Adrenal gland (tissue), 12 donors: ENCODE measurements around the gene MAP3K19. TPM values are rescaled to one million over a fixed set of nuclear protein-coding genes. Genes with fewer than 3 reads are reported as not detected.

Experiments used
- DNase-seq, 7 donors: peaks; one replicate each; pipeline ENCODE4 v3.0.0-alpha.2; 2019 to 2020
- H3K27ac ChIP-seq, 5 donors: fragments of 200-600 bp; sonication (generic) in 4 of 5; 1 replicate in 3 of 5; 2 replicates in 2 of 5; pipeline versions ENCODE4 v1.5.1 to v1.8.0; 2016 to 2020; ENCODE audit warnings: mild to moderate bottlenecking in 1 of 5
- H3K27me3 ChIP-seq: fragments of 200-600 bp; 2 replicates; pipeline ENCODE4 v1.8.0; 2021
- H3K36me3 ChIP-seq, 2 donors: fragments of 200-600 bp; replicated peaks in 1 of 2; 1 replicate in 1 of 2; 2 replicates in 1 of 2; pipeline versions ENCODE4 v1.5.1 to v1.8.0; 2018 to 2022
- H3K4me1 ChIP-seq, 2 donors: fragments of 200-600 bp; replicated peaks in 1 of 2; 1 replicate in 1 of 2; 2 replicates in 1 of 2; pipeline versions ENCODE4 v1.5.1 to v1.8.0; 2018 to 2021
- H3K4me3 ChIP-seq, 4 donors: fragments of 200-600 bp; sonication (generic) in 3 of 4; one replicate each; pipeline ENCODE4 v1.5.1; 2016 to 2018
- H3K9me3 ChIP-seq, 3 donors: fragments of 200-600 bp; sonication (generic) in 1 of 3; replicated peaks in 1 of 3; 1 replicate in 2 of 3; 2 replicates in 1 of 3; pipeline versions ENCODE4 v1.5.1 to v1.8.0; 2016 to 2021
- CTCF ChIP-seq, 6 experiments: fragments of 450-650 bp in 4 of 6; fragments of 200-600 bp in 2 of 6; sonication (generic) in 1 of 6; IDR thresholded peaks; 1 replicate in 5 of 6; 2 replicates in 1 of 6; pipeline versions ENCODE4 v1.5.1 to v1.8.0; 2016 to 2021; ENCODE audit warnings: antibody characterized with exemption in 6 of 6, mild to moderate bottlenecking in 2 of 6, moderate library complexity in 1 of 6
- POLR2A ChIP-seq, 2 donors: fragments of 450-650 bp; IDR thresholded peaks; one replicate each; pipeline ENCODE4 v1.6.1; 2017; ENCODE audit warnings: antibody characterized with exemption in 2 of 2, mild to moderate bottlenecking in 2 of 2, moderate library complexity in 1 of 2
- whole genome bisulfite sequencing, 4 donors: extraction: QIAGEN DNeasy Blood & Tissue Kit in 2 of 4; methylation state at CpG; one replicate each; pipeline versions ENCODE4 v1.1.5 to v1.1.7; 2013 to 2017; 5-methylcytosine and 5-hydroxymethylcytosine counted together
- intact Hi-C, 2 donors: fragments of 100-400 bp; cut with DNase I; formaldehyde crosslinking; loops; one replicate each; pipeline versions ENCODE4 v1.14.1 to v1.15.0; 2022 to 2023
- polyA plus RNA-seq, 3 donors: library from polyadenylated mRNA; stranded (reverse); fragments of 200-250 nt in 2 of 3; fragments of 350-450 nt in 1 of 3; fragmentation: Illumina TruSeq in 1 of 3; extraction: RNeasy Lipid Tissue Mini Kit (QIAGEN cat#74804) in 1 of 3; gene quantifications; one replicate each; pipeline ENCODE4 v1.2.3, GENCODE V29; 2013 to 2014
- total RNA-seq, 9 donors: library from RNA; depleted of rRNA in 4 of 9; stranded (reverse); fragments of >200 nt in 4 of 9; fragments of 120-200 nt in 1 of 9; fragmentation: NEBNext Ultra II Directional in 1 of 9; extraction: Animal tissue kit (Norgen Biotek cat#: 25700) in 1 of 9; gene quantifications; one replicate each; pipeline versions ENCODE4 v1.1.0 to v1.2.4, GENCODE V29; 2013 to 2023
- donor health status: healthy with polysubstance abuse.
- donor health status: Bipolar disorder and iron deficiency.
- donor health status: DM: yes; HTN: yes; CAD: no.
- donor health status: DM: no; HTN: no; CAD: no.
- donor health status: DM: no; HTN: no; CAD: no.
- donor health status: DM: yes; HTN: yes; CAD: no.

The MAP3K19 gene
- total and polyA plus RNA-seq, 12 donors: not detected

GRCh38 chr2:134927195-134927594, 120.1 kb downstream of the MAP3K19 start:
- no peaks in the 10 kb centered on the region for H3K9me3 ChIP-seq
- peak overlapping the region in 1 of 5 donors; percentile 24 for H3K27ac ChIP-seq
- H3K27me3 ChIP-seq: no peaks in the 10 kb centered on the region
- 48 to 60% (median 52%) methylated on average over 3 of the region's 3 CpGs for whole genome bisulfite sequencing, 4 donors
- peak in 3 of 7 donors; percentile 25 to 31 (median 31) for DNase-seq
- no peak for TF ChIP-seq CTCF (IDR thresholded peaks at IDR 0.05)
- no peak for TF ChIP-seq POLR2A (IDR thresholded peaks at IDR 0.05)
- peaks cover 25 to 49% of the 10 kb centered on the region in 2 donors for H3K4me1 ChIP-seq
- H3K36me3 ChIP-seq: peaks cover 0 to 3% of the 10 kb centered on the region in 2 donors
- H3K4me3 ChIP-seq: no peak overlapping the region
- intact Hi-C loops: no loop called here

- Histone ChIP-seq H3K27ac (peak overlapping the region in 1 of 5 donors; percentile 24), H3K4me3 (no peak overlapping the region), H3K4me1 (peaks cover 25 to 55% of the 10 kb centered on the region in 2 donors), H3K9me3 (no peaks in the 10 kb centered on the region), H3K36me3 (peaks cover 0 to 3% of the 10 kb centered on the region in 2 donors), H3K27me3 (no peaks in the 10 kb centered on the region)
- DNase-seq: no peak
- WGBS, 4 donors: 71 to 80% (median 76%) methylated on average over 3 of the region's 3 CpGs
- intact Hi-C loops: no loop called here
- TF ChIP-seq POLR2A (IDR thresholded peaks at IDR 0.05) (no peak), CTCF (IDR thresholded peaks at IDR 0.05) (no peak)
These were observed 120.9 kb downstream of the MAP3K19 start for GRCh38 chr2:134926231-134926931.

- Histone ChIP-seq H3K27ac (no peak overlapping the region), H3K36me3 (peaks cover 0 to 3% of the 10 kb centered on the region in 2 donors), H3K9me3 (no peaks in the 10 kb centered on the region), H3K4me3 (no peak overlapping the region), H3K27me3 (no peaks in the 10 kb centered on the region), H3K4me1 (peaks cover 31 to 70% of the 10 kb centered on the region in 2 donors)
- WGBS, 4 donors: 88 to 97% (median 94%) methylated on average over 1 of the region's 1 CpG
- intact Hi-C loops: no loop called here
- DNase-seq: no peak
- no peak for TF ChIP-seq CTCF (IDR thresholded peaks at IDR 0.05)
- TF ChIP-seq POLR2A (IDR thresholded peaks at IDR 0.05): no peak
These were observed 122.3 kb downstream of the MAP3K19 start for GRCh38 chr2:134924912-134925311.

- WGBS, 4 donors: 0 to 1% (median 1%) methylated on average over 21 to 30 of the region's 30 CpGs
- peak overlapping the region; percentile 79 to 99 (median 88) for H3K4me3 ChIP-seq
- no peaks in the 10 kb centered on the region for H3K27me3 ChIP-seq
- peak overlapping the region; percentile 82 to 99 (median 99) for H3K27ac ChIP-seq
- H3K9me3 ChIP-seq: no peaks in the 10 kb centered on the region
- H3K4me1 ChIP-seq: peaks cover 19 to 50% of the 10 kb centered on the region in 2 donors
- H3K36me3 ChIP-seq: peaks cover 0 to 3% of the 10 kb centered on the region in 2 donors
- intact Hi-C loops: loop anchor here in 1 of 2 donors (10.0 kb wide), 1 partner anchor 465 kb away; no protein-coding TSS in a partner anchor
- DNase-seq: peak in 5 of 7 donors; percentile 32 to 76 (median 48)
- TF ChIP-seq POLR2A (IDR thresholded peaks at IDR 0.05): peak in 1 of 2 donors; percentile 0
- no peak for TF ChIP-seq CTCF (IDR thresholded peaks at IDR 0.05)
These were observed 127.7 kb downstream of the MAP3K19 start for GRCh38 chr2:134919341-134920210.
